ENCODE measurements around the gene ZNF185. TPM values are rescaled to one million over a fixed set of nuclear protein-coding genes. Genes with fewer than 3 reads are reported as not detected.

Gene ZNF185
- total and polyA plus RNA-seq, 2 of the 8 experiments (the other 6 are each of a cell fraction or from before 2014, with no cell fraction given), result 15.6 to 20.1 TPM

DNA sequence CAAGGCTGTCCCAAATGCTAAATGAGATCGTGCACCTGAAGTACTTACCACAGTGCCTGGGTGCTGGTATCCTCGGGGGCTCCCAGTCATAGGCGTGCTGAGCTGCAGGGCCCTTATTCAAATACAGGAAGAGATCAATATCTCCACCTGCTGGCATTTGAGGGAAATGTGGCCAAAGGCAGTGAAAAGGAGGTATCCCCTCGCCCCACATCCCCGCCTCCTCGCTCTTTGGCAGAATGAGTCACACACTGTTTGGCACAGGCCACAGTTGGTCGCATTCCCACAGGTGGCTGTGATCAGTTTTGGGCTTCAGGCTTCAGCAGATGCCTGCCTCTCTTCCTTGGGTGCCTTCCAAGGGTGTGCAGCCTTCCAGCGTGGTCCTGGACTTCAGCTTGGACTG, 28.4 kb downstream of the ZNF185 start (continued):
- TF ChIP-seq, protein P1, sequence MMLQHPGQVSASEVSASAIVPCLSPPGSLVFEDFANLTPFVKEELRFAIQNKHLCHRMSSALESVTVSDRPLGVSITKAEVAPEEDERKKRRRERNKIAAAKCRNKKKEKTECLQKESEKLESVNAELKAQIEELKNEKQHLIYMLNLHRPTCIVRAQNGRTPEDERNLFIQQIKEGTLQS (IDR thresholded peaks at IDR 0.05; ENCODE audit: insufficient read depth, low read depth, low read length), result no peak
- TF ChIP-seq CTBP2 (IDR thresholded peaks at IDR 0.05; ENCODE audit: borderline replicate concordance, insufficient read depth, insufficient read length, low read length), result no peak
- TF ChIP-seq, protein P2, sequence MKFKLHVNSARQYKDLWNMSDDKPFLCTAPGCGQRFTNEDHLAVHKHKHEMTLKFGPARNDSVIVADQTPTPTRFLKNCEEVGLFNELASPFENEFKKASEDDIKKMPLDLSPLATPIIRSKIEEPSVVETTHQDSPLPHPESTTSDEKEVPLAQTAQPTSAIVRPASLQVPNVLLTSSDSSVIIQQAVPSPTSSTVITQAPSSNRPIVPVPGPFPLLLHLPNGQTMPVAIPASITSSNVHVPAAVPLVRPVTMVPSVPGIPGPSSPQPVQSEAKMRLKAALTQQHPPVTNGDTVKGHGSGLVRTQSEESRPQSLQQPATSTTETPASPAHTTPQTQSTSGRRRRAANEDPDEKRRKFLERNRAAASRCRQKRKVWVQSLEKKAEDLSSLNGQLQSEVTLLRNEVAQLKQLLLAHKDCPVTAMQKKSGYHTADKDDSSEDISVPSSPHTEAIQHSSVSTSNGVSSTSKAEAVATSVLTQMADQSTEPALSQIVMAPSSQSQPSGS (IDR thresholded peaks at IDR 0.05; ENCODE audit: low read length), result no peak
- TF ChIP-seq, protein P3, sequence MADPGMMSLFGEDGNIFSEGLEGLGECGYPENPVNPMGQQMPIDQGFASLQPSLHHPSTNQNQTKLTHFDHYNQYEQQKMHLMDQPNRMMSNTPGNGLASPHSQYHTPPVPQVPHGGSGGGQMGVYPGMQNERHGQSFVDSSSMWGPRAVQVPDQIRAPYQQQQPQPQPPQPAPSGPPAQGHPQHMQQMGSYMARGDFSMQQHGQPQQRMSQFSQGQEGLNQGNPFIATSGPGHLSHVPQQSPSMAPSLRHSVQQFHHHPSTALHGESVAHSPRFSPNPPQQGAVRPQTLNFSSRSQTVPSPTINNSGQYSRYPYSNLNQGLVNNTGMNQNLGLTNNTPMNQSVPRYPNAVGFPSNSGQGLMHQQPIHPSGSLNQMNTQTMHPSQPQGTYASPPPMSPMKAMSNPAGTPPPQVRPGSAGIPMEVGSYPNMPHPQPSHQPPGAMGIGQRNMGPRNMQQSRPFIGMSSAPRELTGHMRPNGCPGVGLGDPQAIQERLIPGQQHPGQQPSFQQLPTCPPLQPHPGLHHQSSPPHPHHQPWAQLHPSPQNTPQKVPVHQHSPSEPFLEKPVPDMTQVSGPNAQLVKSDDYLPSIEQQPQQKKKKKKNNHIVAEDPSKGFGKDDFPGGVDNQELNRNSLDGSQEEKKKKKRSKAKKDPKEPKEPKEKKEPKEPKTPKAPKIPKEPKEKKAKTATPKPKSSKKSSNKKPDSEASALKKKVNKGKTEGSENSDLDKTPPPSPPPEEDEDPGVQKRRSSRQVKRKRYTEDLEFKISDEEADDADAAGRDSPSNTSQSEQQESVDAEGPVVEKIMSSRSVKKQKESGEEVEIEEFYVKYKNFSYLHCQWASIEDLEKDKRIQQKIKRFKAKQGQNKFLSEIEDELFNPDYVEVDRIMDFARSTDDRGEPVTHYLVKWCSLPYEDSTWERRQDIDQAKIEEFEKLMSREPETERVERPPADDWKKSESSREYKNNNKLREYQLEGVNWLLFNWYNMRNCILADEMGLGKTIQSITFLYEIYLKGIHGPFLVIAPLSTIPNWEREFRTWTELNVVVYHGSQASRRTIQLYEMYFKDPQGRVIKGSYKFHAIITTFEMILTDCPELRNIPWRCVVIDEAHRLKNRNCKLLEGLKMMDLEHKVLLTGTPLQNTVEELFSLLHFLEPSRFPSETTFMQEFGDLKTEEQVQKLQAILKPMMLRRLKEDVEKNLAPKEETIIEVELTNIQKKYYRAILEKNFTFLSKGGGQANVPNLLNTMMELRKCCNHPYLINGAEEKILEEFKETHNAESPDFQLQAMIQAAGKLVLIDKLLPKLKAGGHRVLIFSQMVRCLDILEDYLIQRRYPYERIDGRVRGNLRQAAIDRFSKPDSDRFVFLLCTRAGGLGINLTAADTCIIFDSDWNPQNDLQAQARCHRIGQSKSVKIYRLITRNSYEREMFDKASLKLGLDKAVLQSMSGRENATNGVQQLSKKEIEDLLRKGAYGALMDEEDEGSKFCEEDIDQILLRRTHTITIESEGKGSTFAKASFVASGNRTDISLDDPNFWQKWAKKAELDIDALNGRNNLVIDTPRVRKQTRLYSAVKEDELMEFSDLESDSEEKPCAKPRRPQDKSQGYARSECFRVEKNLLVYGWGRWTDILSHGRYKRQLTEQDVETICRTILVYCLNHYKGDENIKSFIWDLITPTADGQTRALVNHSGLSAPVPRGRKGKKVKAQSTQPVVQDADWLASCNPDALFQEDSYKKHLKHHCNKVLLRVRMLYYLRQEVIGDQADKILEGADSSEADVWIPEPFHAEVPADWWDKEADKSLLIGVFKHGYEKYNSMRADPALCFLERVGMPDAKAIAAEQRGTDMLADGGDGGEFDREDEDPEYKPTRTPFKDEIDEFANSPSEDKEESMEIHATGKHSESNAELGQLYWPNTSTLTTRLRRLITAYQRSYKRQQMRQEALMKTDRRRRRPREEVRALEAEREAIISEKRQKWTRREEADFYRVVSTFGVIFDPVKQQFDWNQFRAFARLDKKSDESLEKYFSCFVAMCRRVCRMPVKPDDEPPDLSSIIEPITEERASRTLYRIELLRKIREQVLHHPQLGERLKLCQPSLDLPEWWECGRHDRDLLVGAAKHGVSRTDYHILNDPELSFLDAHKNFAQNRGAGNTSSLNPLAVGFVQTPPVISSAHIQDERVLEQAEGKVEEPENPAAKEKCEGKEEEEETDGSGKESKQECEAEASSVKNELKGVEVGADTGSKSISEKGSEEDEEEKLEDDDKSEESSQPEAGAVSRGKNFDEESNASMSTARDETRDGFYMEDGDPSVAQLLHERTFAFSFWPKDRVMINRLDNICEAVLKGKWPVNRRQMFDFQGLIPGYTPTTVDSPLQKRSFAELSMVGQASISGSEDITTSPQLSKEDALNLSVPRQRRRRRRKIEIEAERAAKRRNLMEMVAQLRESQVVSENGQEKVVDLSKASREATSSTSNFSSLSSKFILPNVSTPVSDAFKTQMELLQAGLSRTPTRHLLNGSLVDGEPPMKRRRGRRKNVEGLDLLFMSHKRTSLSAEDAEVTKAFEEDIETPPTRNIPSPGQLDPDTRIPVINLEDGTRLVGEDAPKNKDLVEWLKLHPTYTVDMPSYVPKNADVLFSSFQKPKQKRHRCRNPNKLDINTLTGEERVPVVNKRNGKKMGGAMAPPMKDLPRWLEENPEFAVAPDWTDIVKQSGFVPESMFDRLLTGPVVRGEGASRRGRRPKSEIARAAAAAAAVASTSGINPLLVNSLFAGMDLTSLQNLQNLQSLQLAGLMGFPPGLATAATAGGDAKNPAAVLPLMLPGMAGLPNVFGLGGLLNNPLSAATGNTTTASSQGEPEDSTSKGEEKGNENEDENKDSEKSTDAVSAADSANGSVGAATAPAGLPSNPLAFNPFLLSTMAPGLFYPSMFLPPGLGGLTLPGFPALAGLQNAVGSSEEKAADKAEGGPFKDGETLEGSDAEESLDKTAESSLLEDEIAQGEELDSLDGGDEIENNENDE (IDR thresholded peaks at IDR 0.05; ENCODE audit: insufficient replicate concordance, low read length), result no peak
- TF ChIP-seq, protein P4, sequence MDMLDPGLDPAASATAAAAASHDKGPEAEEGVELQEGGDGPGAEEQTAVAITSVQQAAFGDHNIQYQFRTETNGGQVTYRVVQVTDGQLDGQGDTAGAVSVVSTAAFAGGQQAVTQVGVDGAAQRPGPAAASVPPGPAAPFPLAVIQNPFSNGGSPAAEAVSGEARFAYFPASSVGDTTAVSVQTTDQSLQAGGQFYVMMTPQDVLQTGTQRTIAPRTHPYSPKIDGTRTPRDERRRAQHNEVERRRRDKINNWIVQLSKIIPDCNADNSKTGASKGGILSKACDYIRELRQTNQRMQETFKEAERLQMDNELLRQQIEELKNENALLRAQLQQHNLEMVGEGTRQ (IDR thresholded peaks at IDR 0.05; ENCODE audit: low read length), result no peak

All from H1 (cell line).